HL-60/S4 treated with retinoic acid at 250 ng/mL for 4 days and 3 days (cell line): ENCODE data around the gene UBA7.

Experiments used
- in situ Hi-C: fragments of 300-500 bp; cut with MboI; formaldehyde crosslinking; loops from 2 replicates; pipeline ENCODE4 v1.7.0; 2022; ENCODE audit warnings: low sequenced_read_pairs

Gene UBA7

DNA sequence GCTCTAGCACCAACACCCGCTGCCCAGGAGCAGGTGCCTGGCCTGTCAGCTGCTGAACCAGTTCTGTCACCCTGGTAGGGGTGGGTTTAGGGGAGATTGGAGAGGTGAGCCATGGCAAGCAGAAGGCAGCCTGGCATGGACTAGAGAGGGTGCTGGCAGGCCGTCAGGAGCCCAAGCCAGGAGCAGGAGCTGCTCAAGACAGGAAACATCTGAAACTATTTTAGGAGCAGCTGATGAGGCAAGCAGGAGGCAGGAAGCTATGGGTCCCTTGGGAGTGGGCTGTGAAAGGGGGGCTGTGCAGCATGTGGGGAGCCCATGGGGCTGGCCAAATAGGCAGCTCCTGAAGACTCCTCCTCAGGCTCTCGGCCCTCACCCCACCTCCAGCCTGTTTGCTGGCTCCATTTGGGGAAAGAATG, 8.4 kb downstream of the UBA7 start:
- in situ Hi-C loops, result no loop called here

DNA sequence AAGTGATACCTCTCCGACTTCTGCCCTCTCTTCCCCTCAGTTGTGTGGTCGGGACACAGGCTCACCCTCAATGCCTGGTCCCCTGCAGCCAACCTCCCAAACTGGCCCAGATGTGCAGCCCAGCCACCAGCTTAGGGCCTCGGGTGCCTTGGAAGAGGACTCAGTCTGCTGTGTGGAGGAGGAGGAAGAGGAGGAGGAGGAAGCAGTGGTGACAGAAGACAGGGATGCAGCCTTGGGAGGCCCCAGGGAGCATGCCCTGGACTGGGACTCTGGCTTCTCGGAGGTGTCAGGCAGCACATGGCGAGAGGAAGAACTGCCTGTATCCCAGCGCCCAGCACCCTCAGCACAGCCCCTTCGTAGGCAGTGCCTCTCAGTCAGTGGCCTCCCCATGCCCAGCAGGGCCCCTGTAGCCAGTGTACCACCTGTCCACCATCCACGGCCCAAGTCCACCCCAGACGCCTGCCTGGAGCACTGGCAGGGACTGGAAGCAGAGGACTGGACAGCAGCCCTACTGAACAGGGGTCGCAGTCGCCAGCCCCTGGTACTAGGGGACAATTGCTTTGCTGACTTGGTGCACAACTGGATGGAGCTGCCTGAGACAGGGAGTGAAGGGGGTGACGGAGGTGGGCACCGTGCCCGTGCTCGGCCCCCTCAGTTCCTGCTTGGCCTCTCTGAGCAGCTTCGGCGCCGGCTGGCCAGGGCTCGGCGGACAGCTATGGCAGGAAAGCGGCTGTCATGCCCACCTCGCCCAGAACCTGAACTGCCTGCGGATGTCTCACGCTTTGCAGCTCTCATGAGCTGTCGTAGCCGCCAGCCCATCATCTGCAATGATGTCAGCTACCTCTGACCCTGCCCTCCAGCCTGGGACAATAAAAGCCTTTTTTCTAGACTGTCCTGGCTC, 9.4 kb downstream of the UBA7 start:
- in situ Hi-C loops, result no loop called here

DNA sequence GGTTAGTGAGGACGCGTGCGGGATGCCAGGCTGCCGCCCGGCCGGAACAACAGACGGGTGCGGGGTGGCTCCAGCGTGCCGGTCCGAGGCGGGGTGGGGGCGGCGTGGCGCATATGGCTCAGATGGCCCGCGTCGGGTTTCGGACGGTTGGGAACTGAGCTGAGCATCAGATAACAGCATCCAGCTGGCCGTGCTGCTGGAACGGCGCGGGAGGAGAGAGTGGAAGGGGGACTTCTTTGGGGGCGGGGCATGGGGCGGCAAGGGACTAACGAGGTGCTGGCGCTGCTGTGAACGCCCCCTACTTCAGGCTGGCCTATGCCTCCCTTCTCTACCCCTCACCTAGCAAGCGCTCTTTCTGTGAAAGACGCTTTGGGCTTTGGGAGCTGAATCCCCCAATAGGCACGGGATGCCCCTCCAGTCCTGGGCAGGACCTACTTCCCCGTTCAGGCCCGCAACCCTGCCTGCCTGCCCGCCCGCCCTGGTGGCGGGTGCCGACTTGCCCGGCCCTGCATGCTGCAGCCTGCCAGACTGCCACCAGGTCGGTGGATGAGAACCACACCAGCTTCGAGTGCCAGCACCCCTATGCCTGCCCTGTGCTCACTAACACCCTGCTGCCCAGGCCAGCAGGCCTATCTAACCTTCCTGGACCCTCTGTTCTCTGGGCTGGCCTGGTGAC, 10.2 kb downstream of the UBA7 start:
- in situ Hi-C loops, result no loop called here

DNA sequence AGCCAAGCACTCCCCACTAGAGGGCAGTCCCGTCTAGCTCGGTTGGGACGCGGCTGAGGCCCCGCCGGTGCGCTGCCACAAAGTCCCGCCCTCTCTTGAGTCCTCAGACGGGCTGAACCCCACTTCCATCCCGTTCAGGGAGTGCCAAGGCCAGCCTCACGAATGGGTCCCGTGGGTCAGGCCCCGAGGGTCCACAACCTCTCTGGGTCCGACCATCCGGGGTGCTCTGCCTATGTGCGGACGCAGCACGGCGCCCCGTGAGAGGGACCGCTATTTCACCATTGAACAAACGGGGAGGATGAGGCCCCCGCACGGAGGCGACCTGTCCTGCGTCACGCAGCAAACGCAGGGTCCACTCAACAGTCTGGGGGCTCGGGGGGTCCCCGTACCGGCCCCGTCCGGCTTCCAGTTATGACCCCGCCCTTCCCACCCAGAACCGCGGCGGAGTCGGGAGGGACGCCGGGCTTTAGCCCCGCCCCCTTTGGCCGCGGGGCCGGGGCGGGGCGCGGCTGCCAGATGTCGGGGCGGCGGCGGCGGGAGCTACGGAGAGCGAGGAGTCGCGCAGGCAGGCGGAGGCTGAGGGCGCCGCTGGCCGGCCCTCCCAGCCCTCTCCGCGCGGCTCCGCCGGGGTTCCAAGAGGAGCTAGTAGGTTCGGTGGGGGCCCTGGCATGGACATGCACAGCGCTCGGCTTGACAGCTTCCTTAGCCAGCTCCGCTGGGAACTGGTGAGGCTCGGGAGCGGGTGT, 10.9 kb downstream of the UBA7 start, which contains the start of gene INKA1:
Gene INKA1 (plus strand): TSS at position 543 of the 746 bp plus-strand sequence. CDS start 132 bp downstream, at position 675.
- in situ Hi-C loops, result no loop called here

DNA sequence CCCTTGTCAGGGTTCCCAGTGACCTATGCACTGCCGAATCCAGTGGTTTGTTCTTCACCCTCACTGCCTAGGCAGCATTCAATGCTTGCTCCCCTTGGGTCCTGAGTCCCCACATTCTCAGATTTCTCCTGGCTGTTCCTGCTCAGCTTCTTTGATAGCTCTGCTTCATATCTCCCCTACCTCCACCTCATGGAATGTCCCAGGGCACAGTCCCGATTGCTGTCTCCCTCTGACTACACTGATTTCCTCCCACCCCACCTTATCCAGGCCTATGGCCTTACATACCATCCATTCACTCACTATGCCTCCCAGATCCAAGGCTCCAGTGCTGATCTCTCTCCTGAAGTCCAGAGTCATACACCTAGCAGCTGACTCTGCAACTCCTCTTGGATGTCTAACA, 12.6 kb downstream of the UBA7 start:
- in situ Hi-C loops, result no loop called here

DNA sequence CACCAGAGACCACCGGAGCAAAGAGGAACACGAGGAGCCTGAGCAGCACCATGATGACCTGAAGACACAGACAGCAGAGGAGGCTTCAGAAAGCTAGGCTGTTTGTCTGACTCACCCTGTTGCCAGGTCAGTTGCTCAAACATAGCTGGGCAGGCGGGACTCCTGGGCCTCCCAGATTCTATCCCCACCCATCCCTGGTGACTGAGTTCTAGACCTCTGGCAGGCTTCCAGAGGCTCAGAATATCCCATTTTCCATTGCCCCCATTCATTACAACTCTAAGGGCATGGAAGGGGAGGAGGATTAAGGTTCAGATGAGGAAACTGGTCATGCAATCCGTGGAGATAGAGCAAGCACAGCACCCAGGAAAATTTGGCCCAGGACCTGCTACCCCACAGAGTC, 14.0 kb downstream of the UBA7 start, which contains the start of gene CDHR4:
Gene CDHR4 (minus strand): TSS at position 113 of the 400 bp plus-strand sequence. CDS start 61 bp downstream, at position 52.
- in situ Hi-C loops, result no loop called here

DNA sequence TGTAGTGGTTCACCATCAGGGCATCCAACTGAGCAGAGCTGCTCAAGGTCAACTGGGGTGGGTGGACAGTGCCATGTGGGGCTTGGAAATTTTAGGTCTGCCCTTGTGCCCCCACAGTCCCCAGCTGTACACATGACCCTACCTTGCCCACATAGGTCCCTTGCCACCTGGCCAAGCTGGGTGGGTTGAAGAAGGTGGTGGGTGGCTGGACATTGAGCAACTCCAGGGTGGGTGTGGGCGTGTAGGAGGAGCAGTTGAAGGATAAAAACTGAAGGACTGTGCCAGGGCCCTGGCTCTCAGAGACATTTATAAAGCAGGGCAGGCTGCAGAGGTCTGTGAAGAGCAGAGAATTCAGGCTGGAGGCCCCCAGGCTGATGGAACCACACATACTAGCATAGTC, 14.6 kb downstream of the UBA7 start:
- in situ Hi-C loops, result no loop called here

DNA sequence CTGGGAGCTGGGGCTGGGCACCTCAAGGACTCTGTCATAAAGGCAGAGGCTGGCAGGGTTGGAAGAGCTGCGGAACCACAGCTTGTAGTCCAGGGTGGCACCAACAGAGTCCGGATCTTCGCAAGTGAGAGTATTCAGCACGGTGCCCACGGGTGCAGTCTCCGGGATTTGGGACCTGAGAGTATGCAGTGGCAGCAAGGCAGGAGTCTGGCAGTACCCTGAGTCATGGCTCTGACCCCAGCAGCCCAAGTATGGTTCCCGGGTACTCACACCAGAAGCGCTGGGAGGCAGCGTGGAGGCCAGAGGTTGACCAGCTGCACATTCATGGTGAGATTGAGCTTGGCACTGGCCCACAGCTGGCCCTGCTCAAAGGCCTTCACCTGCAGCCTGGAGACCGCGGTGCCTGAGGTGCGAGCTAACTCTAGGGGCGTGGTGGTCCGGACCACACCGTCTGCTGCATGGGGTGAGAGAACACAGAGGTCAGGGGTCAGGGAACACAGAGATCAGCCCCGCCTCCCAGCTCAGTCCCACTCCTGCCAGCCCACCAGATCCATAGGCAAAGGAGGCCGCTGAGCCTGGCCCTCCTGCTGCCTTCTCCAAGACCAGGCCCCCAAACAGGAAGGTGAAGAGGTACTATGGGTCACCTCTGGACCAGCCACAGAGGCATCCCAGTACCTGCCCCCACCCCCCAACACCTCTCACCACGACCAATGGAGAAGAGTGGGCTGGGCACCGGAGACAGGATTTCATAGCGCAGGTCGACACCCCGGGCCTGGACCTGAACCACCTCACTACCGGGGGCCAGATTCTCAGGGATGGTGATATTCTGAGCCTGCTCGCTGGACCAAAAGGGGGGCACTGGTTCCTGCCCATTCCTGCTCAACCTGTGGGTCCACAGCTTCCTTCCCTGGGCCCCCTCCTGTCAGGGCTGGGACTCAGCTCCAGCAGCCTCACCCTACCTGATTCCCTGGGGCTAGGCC, 18.5 kb downstream of the UBA7 start:
- in situ Hi-C loops, result no loop called here

DNA sequence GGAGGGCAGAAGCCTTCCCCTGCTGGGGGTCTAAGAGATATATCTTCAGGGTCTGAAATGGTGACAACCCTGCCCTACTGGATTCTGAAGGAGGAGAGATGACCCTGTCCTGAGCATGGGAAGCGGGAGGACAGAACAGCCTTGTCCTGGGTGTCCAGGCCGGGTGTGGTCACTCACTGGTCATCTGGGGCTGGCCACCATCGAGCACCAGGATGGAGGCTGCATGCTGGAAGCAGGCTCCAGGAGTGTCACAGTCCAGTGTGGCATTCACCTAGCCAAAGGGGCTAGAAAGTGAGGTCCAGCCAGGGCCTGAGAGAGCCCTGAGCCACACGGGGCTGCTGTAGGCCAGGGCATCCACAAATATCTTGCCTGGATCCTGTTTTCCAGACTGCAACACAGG, 19.3 kb downstream of the UBA7 start:
- in situ Hi-C loops, result no loop called here

DNA sequence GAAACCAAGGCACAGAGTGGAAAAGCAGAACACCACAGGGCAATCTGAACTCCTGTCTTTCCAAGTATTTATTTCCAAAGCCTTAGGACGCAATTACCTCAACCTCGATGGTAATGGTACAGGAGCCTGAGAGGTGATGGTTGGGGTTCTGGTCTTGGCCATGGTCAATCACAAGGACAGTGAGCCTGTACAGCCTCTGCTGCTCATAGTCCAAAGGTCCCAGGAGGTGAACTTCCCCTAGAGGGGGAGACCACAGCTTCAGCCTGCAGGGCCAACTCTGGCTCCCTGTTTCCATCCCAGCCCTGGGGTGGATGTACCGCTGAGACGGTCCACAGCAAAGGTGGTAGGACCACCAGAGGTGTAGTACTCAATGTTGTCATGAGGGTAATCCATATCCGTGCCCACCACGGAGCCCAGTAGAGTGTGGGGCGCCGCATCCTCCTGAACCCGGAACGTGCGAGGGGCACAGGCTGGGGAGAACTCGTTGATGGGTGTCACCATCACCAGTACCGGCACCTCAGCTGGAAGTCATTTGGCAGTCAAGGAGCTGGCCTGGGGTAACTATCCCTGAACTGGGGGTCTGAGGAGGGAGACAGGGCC, 20.2 kb downstream of the UBA7 start:
- in situ Hi-C loops, result no loop called here

DNA sequence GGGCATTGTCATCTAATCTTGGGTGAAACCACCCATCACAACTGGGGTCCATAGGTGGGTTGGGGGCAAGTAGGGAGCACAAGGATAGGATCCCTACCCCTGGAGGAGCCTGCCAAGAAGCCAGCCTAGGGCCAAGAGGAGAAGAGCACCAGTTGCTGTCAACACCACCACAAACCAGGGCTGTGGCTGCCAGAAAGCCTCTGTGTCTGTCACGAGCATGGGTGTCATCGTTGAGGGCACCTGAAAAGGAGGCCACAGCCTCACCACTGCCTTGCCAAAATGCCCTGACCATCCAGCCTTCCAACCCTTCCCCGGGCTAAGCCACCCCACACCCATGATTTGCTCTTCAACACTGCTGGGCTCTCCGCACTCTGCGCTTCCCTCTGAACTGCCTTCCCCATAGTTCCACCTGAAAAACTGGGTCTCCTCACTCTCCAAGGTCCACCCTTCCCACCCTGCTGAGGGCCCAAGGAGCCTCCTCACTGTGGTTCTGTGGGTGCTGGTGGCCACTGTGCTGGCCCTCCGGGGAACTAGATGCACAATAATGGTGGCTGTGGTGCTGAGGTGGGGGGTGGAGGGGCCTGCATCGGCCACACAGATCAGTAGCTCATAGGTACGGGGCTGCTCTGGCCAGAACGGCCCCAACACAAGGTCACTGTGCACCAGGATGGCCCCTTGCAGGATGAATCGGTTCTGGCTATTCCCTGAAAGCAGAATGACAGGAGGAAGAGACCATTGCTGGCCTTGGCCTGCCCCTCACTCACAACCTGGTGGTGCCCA, 21.2 kb downstream of the UBA7 start:
- in situ Hi-C loops, result no loop called here

DNA sequence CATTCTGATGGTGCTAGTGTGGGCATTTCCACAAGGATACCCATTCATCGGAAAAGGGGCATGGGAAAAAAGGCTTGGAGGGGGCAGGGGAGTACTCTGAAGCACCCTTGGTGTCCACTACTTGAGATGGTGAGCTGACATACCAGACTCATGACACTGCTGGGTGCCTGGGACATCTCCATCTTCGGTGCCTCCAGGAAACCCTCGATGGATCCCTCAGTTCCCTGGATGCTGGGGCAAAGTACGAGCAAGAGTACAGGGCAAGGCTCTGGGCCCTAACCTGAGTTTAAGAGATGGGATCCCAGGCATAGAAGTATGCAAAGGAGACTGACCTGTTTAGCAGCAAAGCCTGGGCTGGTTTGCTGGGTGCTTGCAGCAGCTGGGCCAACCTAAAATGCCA, 22.2 kb downstream of the UBA7 start:
- in situ Hi-C loops, result no loop called here

DNA sequence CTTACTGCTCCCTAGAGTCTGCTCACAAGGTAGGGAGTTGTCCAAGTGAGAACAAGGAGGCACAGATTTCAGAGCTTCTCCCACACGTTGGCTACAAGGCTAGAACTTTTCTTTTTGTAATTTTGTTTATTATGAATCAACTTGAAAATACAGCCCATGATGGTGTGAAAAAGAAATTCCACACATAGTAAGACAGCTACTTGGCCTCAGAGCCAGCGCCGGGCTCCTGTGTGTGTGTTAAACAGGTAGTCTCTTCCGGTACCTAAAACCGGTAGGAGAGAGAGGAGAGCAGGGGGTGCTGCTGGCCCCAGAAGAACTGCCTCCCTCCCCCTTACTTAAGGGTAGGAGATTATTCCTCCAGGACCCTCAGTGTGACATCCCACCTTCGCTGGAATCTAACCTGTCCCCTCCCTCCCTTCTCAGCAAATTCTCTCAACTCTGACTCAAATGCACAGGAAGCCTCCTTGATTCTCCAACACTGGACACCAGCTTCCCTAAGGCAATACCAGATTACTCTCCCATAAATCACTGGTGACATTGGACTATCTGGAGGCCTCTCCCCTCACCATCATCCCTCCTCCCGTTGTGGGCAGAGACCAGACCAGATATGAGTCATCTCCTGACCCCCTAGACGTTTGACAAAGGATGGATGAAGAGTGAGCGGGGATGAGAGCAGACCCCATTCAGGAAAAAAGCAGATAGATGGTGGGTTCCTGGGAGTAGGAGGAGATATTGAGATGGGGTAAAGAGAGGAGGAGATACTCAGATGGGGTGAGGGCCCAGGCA, 22.9 kb downstream of the UBA7 start:
- in situ Hi-C loops, result no loop called here

DNA sequence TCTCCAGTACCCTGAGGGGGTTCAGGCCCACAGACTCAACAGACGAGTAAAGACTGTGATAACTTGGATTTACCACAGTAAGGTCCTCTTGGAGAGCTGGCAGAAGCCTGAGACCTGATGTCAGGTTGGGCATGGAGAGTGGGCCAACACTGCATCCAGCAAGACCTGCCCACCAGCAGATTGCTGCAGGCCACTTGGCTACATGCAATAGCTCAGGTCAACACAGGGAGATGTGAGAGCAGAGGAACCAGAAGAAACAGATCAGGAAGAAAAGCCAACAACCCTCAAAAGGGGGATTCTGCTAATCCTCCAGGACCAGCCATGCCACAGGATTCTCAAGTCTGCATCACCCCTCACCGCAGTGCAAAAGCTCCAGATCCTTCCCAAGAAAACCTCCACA, 25.7 kb downstream of the UBA7 start:
- in situ Hi-C loops, result no loop called here

DNA sequence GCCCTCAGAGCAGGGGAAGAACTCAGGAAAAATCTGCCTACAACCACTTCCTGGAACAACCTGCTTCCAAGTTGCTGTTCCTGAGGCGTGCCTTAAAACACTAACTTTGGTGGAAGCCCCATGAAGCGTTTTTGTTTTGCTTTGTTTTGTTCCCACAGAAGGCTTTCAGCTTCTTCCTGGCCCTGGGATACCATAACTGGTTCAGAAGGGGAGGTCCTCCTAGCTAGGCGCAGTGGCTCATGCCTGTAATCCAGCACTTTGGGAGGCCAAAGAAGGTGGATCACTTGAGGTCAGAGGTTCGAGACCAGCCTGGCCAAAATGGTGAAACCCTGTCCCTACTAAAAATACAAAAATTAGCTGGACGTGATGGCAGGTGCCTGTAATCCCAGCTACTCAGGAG, 26.2 kb downstream of the UBA7 start:
- in situ Hi-C loops, result no loop called here

DNA sequence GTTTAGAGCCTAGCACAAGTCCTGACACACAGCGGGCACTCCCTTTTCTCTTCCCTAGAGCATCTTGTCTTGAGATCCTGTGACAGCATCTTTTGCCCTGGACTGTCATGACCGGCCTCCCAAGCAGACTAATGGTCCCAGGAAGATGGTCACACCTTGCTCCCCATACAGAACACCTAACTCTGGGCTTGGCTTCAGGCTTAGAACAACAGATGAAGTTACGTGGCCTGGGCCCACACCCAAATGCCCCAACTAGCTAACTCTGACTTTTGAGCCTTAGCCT, 26.6 kb downstream of the UBA7 start:
- in situ Hi-C loops, result no loop called here

DNA sequence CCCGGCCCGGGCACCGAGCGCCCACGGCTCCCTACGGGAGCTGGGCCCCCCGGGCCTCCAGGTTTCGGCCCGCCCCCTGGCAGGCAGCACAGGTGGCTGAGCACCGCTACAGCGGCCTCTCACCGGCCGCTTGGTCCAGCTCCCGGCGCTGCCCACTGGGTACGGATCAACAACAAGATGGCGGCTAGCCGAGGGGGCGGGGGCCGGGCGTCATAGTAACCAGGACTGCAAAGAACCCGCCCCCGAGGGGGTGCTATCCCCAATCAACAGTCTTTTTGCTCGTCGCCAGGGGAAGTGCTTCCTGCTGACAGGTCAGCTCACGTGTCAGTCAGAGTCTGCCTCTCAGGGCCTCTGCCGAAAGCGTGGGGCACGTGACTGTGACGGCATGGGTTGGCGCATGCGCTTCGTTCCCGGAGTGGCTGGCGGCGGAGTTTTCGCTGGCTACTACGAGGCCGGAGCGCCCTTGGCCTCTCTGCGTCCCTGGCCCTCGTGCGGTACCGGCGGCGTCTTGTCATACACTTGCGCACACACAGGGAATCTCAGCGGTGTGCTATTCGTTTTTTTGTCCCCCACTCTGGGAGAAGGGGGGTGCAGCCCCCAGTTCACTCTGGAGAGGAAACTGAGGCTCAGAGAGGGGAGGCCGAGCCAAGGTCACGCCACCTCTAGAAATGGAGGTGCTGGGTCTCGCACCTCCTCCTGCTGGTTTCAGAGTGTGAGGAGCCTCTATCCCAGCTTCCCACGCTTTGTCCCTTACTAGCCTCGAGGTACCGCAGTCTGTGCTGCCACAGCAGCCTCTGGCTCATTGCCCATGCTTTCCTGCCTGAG, 27.2 kb downstream of the UBA7 start, which contains the start of gene IP6K1:
Gene IP6K1 (minus strand): TSS at position 186 of the 825 bp plus-strand sequence. CDS start 38,502 bp downstream, outside the sequence.
- in situ Hi-C loops, result no loop called here
